Keratinocyte (primary cell): Measurements from ENCODE around the gene SURF1. TPM values are rescaled to one million over a fixed set of nuclear protein-coding genes. Genes with fewer than 3 reads are reported as not detected.

Source experiments
- DNase-seq: peaks from one replicate; pipeline ENCODE4 v3.0.0-alpha.2; 2011; ENCODE audit warnings: low read depth, missing footprints, low spot score
- FAIRE-seq: peaks from 2 replicates; lab custom pipeline; 2011; peaks lifted over from hg19 to GRCh38; lab: Jason Lieb, UNC
- H2AFZ ChIP-seq: 2 replicates; pipeline ENCODE4 v1.6.0; 2012; ENCODE audit warnings: low read length, control low read depth, inconsistent platforms; ENCODE audit not compliant: control insufficient read depth
- H3K27ac ChIP-seq: 2 replicates; pipeline ENCODE4 v1.5.1; 2011; ENCODE audit warnings: low read length; ENCODE audit not compliant: control insufficient read depth, insufficient read depth
- H3K27me3 ChIP-seq: 3 replicates; pipeline ENCODE4 v1.6.0; 2011; ENCODE audit warnings: low read length; ENCODE audit not compliant: control insufficient read depth, insufficient read depth; ENCODE audit errors: extremely low read depth
- H3K36me3 ChIP-seq, 2 experiments: 2 replicates in 1 of 2; 3 replicates in 1 of 2; pipeline ENCODE4 v1.5.1; 2011; ENCODE audit warnings: low read length in 2 of 2, mild to moderate bottlenecking in 1 of 2; ENCODE audit not compliant: control insufficient read depth in 2 of 2, insufficient read depth in 2 of 2; ENCODE audit errors: extremely low read depth in 1 of 2
- H3K4me1 ChIP-seq: 3 replicates; pipeline ENCODE4 v1.5.1; 2011; ENCODE audit warnings: low read length; ENCODE audit not compliant: control insufficient read depth, insufficient read depth; ENCODE audit errors: extremely low read depth
- H3K4me2 ChIP-seq: 3 replicates; pipeline ENCODE4 v1.6.0; 2011; ENCODE audit warnings: low read depth, low read length; ENCODE audit not compliant: control insufficient read depth, insufficient read depth; ENCODE audit errors: extremely low read depth
- H3K4me3 ChIP-seq, 3 experiments: fragments of 200-600 bp in 1 of 3; sonication (generic) in 1 of 3; 2 replicates in 2 of 3; 3 replicates in 1 of 3; pipeline ENCODE4 v1.5.1; 2011 to 2016; ENCODE audit warnings: low read length in 3 of 3, mild to moderate bottlenecking in 3 of 3, control low read depth in 2 of 3, inconsistent platforms in 1 of 3, low read depth in 1 of 3, mixed read lengths in 1 of 3, mixed run types in 1 of 3, moderate library complexity in 1 of 3; ENCODE audit not compliant: control insufficient read depth in 2 of 3, insufficient read depth in 2 of 3; ENCODE audit errors: extremely low read depth in 1 of 3
- H3K79me2 ChIP-seq: 2 replicates; pipeline ENCODE4 v1.6.0; 2012; ENCODE audit warnings: low read length; ENCODE audit not compliant: control insufficient read depth, insufficient read depth
- H3K9ac ChIP-seq: 3 replicates; pipeline ENCODE4 v1.6.0; 2011; ENCODE audit warnings: low read length; ENCODE audit not compliant: control insufficient read depth, insufficient read depth; ENCODE audit errors: extremely low read depth
- H3K9me1 ChIP-seq: 3 replicates; pipeline ENCODE4 v1.6.0; 2011; ENCODE audit warnings: low read length; ENCODE audit not compliant: control insufficient read depth, insufficient read depth; ENCODE audit errors: extremely low read depth
- H3K9me3 ChIP-seq: 2 replicates; pipeline ENCODE4 v1.5.1; 2012; ENCODE audit warnings: low read depth, low read length; ENCODE audit not compliant: control insufficient read depth
- H4K20me1 ChIP-seq: 3 replicates; pipeline ENCODE4 v1.6.0; 2011; ENCODE audit warnings: low read length; ENCODE audit not compliant: control insufficient read depth, insufficient read depth; ENCODE audit errors: extremely low read depth
- EZH2 ChIP-seq: IDR thresholded peaks from one replicate; pipeline ENCODE4 v1.6.1; 2012; ENCODE audit warnings: inconsistent platforms, mild to moderate bottlenecking, low read length, moderate library complexity
- dilution Hi-C: fragments of 300-500 bp; cut with MboI; formaldehyde crosslinking; loops from one replicate; pipeline ENCODE4 v1.7.0; 2020; ENCODE audit warnings: low sequenced_read_pairs; ENCODE audit not compliant: extremely low pct_ligation_motif_present
- polyA plus RNA-seq, 5 experiments: library from polyadenylated mRNA; depleted of rRNA in 3 of 5; stranded (reverse) in 3 of 5; stranded (forward) in 1 of 5; unstranded in 1 of 5; fragments of >200 nt; gene quantifications; 1 replicate in 1 of 5; 2 replicates in 3 of 5; 3 replicates in 1 of 5; pipeline versions ENCODE4 v1.2.1 to v1.2.3, GENCODE V29; 2011 to 2012; ENCODE audit warnings: missing spikeins in 2 of 5, low read depth in 1 of 5, low replicate concordance in 1 of 5
- TF ChIP-seq, protein P1 (sequence below), 3 experiments: IDR thresholded peaks in 1 of 3; conservative IDR thresholded peaks in 1 of 3; optimal IDR thresholded peaks in 1 of 3; 2 replicates in 2 of 3; 3 replicates in 1 of 3; pipeline versions ENCODE3 to v1.5.1; 2011; ENCODE audit warnings: low read length in 3 of 3, mild to moderate bottlenecking in 3 of 3, moderate library complexity in 2 of 3, control low read depth in 1 of 3, inconsistent platforms in 1 of 3; ENCODE audit not compliant: insufficient read depth in 2 of 3; ENCODE audit errors: extremely low read depth in 1 of 3

Gene SURF1
- polyA plus RNA-seq, 1 donor (not counting 4 experiments of a cell fraction or from before 2014, with no cell fraction given) = 31.1 TPM

DNA sequence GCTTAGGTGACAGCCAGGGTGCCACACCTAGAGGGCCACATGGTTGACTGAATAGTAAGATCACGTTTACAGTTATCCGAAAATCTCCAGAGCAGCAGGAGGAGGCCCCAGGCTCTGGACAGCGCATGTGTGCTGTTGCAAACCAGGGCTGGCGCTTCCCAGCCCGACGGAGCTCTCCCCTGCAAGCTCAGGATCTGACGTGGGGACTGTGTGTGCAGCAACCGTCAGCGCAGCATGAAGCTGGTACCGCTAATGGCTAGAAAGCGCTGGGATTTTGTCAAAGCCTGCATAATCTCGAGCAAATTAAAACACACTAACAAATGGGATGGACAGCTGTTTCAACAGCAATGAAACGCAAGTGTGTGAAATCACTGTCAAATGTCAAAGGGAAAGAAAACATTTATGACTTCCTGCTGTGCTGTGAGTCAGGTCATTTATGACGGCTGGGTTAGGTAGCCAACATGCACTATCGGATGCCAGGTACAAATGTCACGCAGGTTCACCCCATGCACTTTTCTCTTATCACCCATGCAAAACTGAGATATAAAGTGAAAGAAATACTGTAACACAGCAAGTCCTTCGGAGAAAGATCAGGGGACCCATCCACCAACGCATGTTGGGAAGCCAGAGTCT lies 12.1 kb upstream of the SURF1 start:
- Histone ChIP-seq H3K27me3 (no peaks in the 10 kb centered on the region), H3K4me1 (peaks cover 70% of the 10 kb centered on the region), H3K9ac (no peak overlapping the region), H3K36me3 (peaks cover 40 to 62% of the 10 kb centered on the region in 2 experiments), H3K9me1 (peaks cover 8% of the 10 kb centered on the region), H3K9me3 (no peaks in the 10 kb centered on the region), H3K4me3 (peak overlapping the region in 1 of 3 experiments; percentile 13), H3K4me2 (peak overlapping the region; percentile 51), H3K27ac (peak overlapping the region; percentile 7), H2AFZ (no peak overlapping the region), H4K20me1 (peaks cover 63% of the 10 kb centered on the region), H3K79me2 (peaks cover 79% of the 10 kb centered on the region)
- TF ChIP-seq, protein P1, sequence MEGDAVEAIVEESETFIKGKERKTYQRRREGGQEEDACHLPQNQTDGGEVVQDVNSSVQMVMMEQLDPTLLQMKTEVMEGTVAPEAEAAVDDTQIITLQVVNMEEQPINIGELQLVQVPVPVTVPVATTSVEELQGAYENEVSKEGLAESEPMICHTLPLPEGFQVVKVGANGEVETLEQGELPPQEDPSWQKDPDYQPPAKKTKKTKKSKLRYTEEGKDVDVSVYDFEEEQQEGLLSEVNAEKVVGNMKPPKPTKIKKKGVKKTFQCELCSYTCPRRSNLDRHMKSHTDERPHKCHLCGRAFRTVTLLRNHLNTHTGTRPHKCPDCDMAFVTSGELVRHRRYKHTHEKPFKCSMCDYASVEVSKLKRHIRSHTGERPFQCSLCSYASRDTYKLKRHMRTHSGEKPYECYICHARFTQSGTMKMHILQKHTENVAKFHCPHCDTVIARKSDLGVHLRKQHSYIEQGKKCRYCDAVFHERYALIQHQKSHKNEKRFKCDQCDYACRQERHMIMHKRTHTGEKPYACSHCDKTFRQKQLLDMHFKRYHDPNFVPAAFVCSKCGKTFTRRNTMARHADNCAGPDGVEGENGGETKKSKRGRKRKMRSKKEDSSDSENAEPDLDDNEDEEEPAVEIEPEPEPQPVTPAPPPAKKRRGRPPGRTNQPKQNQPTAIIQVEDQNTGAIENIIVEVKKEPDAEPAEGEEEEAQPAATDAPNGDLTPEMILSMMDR (optimal IDR thresholded peaks at IDR 0.05 in 1 of 3, IDR thresholded peaks at IDR 0.05 in 1 of 3, conservative IDR thresholded peaks at IDR 0.05 in 1 of 3; ENCODE audit: extremely low read depth in 1 of 3, insufficient read depth in 2 of 3, low read length in 3 of 3) = no peak
- no peak for TF ChIP-seq EZH2
- FAIRE-seq (peak; percentile 81), DNase-seq (no peak)
- dilution Hi-C loops = no loop called here

DNA sequence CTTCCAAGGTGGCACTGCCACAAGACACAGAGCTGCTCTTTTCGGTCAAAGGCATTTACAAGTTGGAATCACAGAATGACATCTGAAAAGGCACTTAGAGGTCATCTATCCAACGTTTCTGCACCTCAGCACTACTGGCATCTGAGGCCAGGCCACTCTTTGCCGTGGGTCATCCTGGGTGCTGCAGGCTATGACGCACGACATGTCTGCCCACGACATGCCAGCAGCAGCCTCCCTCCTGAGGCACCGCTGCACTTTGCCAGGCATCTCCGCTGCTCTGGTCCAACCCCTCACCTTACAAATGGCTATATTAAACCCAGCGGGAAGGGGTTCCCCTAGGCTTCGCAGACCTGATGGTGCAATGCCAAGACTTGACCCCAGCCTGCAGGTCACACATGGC lies 11.5 kb upstream of the SURF1 start:
- no peaks in the 10 kb centered on the region for H3K27me3 ChIP-seq
- H3K9me3 ChIP-seq = no peaks in the 10 kb centered on the region
- no peak for DNase-seq
- H3K9ac ChIP-seq = no peak overlapping the region
- no peak for FAIRE-seq
- TF ChIP-seq, protein P1 (optimal IDR thresholded peaks at IDR 0.05 in 1 of 3, IDR thresholded peaks at IDR 0.05 in 1 of 3, conservative IDR thresholded peaks at IDR 0.05 in 1 of 3; ENCODE audit: extremely low read depth in 1 of 3, insufficient read depth in 2 of 3, low read length in 3 of 3) = no peak
- TF ChIP-seq EZH2 = no peak
- peaks cover 73% of the 10 kb centered on the region for H3K79me2 ChIP-seq
- H3K4me1 ChIP-seq = peaks cover 73% of the 10 kb centered on the region
- H4K20me1 ChIP-seq = peaks cover 61% of the 10 kb centered on the region
- H3K36me3 ChIP-seq = peaks cover 42 to 60% of the 10 kb centered on the region in 2 experiments
- no peak overlapping the region for H3K27ac ChIP-seq
- no peak overlapping the region for H2AFZ ChIP-seq
- H3K9me1 ChIP-seq = peaks cover 8% of the 10 kb centered on the region
- peak overlapping the region; percentile 51 for H3K4me2 ChIP-seq
- dilution Hi-C loops = no loop called here
- no peak overlapping the region for H3K4me3 ChIP-seq
